OCI-M2 (cell line): ENCODE data around the gene ELOVL1.
"Not testable (repeated sequence)": the region's sequence is repeated elsewhere in the genome, so short reads cannot be mapped to it uniquely, and the experiment has no call there.

Experiments used
- DNase-seq: peaks from one replicate; lab custom pipeline; 2025; ENCODE audit not compliant: unreplicated experiment; lab: John Stamatoyannopoulos, UW

The ELOVL1 gene

DNA sequence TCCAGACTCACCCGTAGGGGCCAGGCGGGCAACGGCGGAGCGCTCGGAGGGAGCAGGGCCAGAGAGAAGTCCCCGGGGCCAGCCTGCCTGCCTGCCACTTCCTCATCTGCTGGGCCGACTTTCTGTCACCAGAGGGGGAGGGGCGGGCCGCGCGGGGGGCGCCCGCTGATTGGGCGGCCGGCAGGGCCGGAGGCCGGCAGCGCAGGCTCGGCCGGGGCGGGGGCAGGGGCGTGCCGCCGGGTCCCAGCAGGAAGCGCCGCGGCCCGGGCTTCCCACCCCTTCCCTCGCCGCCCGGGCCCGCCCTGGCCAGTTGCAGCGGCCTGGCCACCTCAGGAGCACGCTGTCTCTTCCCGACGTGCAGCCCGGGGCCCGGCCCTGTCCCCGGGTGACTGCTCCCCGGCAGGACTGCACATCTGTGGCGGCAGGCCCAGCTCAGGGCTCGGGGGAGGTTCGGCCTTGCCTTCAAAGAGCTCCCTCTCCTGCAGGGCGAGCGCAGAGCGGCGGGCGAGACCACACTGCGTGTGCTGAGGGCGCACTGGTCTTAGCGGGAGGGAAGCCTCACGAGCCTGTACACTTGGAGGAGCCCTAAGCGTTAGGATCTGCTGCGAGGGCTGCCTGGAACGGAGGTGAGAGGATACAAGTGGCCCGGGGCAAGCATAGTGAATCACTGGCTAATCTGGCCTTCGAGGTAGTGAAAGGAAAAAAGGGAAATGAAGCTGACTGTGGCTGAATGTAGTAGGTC, at the start of gene ELOVL1:
Gene ELOVL1 (minus strand): TSS at position 108 of the 742 bp plus-strand sequence. CDS start 2,402 bp downstream, outside the sequence.
- DNase-seq = peak; percentile 34

DNA sequence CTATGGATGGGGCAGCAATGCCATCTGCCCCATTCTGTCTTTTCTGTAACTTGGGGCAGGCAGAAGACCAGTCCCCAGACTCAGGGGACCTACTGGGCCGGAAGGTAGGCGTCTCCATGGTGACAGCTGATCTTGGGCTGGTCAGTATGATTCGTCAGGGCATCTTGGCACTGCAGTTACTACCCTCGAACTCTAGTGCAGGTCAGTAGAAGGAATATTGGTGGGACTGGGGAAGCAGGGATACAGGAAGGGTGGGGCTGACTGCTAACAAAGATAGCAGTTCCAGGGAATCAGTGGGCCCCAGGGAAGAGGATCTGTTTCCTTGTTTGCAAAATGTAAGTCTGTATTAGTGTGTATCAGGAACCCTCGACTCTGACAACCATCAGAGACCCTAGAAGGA, 48.1 kb upstream of the ELOVL1 start:
- DNase-seq = no peak

DNA sequence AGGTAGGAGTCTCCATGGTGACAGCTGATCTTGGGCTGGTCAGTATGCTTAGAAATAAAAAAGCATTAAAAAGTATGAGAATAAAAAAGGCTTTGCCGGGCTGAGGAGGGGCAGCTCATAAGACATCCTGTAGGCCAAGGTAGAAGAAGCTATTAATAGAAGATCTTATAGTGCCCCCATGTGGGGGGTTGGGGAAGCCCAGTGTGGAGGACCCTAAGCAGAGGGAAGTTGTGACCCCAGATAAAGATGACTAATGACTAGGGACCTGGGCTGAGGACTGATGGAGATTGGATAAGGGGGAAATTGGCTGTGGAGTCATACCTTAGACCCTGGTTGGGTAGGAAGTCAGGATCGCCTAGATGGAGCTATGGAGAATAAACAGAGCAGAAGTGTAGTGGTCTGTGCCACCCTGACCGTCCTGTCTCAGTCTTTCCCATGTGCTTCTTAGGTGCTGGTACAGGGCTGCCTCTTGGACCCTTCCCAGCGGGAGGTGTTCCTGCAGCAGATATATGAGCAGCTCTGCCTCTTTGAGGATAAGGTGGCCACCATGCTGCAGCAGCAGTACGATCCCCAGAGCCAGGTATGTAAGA, 46.9 kb upstream of the ELOVL1 start:
- peak; percentile 47 for DNase-seq

DNA sequence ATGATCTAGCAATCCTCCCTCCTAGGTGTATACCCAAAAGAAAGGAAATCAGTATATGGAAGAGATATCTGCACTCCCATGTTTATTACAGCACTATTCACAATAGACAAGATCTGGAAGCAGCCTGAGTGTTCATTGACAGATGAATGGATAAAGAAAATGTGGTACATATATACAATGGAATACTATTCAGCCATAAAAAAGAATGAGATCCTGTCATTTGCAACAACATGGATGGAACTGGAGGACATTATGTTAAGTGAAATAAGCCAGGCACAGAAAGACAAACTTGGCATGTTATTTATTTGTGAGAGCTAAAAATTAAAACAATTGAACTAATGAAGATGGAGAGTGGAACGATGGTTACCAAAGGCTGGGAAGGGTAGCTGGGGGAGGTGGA, 45.6 kb upstream of the ELOVL1 start:
- not testable (repeated sequence) for DNase-seq

DNA sequence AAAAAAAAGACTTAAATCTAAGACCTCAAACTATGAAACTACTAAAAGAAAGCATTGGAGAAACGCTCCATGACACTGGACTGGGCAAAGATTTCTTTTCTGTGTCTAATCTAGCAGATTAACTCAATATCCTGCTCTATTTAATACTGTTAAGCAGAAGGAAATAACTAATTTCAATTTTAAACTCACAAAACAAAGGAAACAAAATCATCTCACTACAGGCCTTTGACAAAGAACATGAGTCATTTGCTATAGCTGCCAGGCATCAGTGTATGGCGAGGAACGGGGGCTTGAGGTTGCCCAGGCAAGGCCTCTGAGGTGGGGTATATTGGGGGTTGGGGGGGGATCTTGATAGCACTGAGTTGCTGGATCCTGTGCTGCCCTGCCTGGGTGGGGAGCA, 42.8 kb upstream of the ELOVL1 start:
- DNase-seq = no peak

DNA sequence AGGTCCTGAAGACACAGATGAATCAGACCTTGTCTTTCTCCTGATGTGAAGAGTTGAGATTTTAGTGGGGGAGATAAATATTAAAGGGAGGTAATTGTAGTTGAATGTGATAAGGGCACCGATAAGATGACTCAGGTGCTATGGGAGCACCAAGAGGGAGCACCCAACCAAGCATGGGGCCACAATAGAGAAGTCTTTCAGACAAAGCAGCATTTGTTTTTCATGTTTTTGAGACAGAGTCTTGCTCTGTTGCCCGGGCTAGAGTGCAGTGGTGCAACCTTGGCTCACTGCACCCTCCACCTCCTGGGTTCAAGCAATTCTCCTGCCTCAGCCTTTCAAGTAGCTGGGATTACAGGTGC, 38.0 kb upstream of the ELOVL1 start:
- no peak for DNase-seq

DNA sequence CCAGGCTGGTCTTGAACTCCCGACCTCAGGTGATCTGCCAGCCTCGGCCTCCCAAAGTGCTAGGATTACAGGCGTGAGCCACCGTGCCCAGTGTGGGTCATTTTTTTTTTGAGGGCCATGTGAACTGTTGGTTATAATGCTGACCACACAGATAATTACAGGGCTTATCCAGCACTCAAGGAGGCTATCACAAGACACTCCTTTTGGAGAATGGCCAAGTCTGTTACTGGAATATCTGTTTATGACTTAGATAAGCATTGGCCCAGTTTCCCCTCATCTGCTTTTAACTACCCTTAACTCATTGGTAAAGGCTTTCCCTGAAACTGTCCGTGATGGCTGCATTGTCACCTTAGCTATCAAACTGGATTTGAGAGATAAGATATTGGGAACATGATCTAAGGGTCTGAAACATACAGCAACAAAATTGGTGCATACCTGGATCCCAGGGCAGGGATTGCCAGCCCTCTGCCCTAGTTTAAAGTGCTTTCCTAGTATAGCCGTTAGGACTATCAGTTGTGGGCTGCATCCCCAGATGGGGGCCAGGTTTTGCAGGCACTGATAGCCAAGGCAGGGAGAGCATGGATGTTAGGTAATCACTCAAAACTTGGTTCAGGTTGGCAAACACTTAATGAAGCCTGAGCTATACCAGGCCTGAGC, 37.5 kb upstream of the ELOVL1 start:
- peak; percentile 44 for DNase-seq

DNA sequence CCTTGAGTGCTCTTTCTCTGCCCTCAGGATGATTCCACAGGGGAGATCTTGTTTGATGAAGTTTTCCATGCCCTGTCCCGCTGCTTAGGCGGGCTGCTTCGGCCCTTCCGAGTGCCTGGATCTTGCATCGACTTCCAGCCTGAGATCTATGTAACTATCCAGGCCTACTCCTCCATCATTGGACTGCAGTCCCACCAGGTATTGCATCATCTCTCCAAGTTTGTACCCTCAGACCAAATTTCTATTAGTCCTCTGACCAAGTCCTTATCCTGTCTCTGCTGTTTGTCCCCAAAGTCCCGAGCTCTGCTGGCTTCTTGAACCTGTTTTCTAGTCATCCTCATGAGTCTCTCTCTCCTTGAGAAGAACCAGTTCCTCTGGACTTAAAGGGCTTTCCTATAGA, 36.5 kb upstream of the ELOVL1 start:
- no peak for DNase-seq

DNA sequence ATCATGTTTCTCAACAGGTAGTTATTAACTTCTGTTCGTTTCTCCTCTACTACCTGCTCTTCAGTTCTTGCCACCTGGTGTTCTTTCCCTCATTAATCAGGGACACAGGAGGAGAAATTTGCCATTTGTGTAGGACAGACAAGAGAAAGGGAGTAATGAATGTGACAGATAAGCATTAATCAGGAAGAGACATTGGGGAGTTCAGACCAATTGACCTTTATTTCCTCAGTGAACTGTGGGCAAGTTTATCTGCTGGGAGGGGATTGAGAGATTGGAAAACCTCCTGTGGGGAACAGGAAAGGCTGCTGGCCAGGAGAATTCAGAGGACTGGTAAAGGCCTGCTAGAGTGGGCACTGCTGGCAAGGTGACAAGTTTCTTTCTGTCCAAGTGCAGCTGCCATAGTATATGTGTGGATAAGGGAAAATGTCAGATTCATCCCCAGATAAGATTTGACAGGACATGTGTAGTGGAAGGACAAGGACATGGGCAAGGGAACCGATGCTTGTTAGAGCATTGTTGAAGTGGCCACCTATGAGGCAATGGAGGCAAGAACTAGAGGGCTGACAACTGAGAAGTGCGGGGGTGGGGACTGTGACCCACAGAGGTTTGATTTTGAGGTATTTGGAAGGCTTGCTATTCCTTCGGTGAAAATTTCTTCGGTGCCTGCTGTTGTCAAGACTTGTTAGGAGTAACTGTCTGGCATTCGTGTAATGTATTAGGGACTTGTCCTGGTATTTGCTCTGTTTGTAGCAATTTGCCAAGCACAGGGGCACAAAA, 34.5 kb upstream of the ELOVL1 start:
- no peak for DNase-seq

DNA sequence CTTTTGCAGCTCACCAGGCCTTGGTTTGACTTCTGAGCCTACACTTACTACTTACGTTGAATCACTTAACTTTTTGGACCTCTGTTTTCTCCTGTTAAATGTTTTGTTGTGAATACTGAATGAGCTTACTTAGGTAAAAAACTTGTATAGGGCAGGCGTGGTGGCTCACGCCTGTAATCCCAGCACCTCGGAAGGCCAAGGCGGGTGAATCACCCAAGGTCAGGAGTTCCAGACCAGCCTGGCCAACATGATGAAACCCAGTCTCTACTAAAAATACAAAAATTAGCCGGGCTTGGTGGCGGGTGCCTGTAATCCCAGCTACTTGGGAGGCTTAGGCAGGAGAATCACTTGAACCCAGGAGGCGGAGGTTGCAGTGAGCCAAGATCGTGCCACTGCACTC, 32.6 kb upstream of the ELOVL1 start:
- not testable (repeated sequence) for DNase-seq

DNA sequence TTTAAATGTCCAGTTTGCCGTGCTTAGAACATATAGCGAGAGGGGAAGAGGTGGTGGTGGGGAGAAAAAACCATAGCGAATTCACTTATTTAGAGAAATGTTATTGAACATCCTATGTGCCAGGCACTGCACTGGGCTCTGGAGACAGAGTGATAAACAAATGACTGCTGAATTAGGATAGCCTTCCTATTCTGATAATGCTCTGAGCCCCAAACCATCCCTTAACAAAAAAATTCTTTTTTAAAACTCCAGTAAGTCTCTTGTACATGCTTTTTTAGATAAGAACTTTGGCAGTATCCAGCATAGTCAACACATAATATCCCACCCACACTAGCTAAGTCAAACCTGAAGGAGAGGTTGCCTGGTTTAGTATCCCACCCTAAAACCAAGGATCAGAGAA, 30.4 kb upstream of the ELOVL1 start:
- no peak for DNase-seq

DNA sequence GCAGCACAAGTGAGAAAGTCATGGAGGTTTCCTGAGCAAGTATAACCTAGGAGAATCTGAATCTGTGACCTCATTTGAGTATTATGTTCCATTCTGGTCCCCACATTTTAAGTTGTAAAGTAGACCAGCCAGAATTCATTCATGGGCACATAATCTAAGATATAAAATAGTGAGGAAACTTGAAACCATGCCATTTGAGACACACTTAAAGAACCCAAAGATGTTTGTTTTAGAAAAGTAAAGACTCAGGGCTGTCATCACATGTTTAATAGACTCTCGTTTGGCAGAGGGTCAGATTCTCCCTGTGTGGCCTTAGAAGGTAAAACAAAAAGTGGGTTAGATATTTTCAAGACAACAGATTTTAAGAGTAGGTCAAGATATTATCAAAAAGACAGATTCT, 28.2 kb upstream of the ELOVL1 start:
- no peak for DNase-seq

DNA sequence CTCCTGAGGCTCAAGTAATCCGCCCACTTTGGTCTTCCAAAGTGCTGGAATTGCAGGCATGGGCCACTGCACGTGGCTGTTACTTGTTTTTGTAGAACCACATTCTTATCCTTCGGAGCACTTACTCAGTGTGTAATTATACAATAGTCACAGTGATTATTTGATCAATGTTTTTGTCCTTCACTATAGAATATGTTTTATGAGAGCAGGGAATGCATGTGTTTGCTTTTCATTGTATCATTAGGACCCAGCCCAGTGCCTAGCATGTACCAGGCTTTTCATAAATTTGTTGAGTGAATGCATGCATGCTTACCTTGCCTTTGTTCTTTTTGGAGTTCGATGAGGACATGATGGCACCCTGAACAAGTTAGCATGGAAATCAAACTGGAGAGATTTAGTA, 27.7 kb upstream of the ELOVL1 start:
- no peak for DNase-seq

DNA sequence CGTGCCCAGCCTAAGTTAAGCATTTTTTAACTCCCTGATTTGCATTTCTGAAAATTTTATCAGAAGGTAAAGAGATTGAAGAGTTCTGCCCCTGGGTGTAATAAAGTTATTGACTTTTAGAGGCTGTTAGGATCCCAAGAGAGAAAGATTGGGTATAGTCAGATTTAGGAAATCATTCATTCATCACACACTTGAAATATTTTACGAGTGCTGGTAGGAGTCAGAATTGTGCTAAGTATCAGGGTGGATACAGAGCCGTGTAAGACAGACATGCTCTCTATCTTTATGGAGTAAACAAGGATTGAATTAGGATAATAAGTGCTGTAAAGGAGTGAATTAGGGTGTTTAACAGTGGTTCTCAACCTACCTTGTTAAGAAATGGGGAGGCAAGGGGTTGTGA, 24.9 kb upstream of the ELOVL1 start:
- no peak for DNase-seq

DNA sequence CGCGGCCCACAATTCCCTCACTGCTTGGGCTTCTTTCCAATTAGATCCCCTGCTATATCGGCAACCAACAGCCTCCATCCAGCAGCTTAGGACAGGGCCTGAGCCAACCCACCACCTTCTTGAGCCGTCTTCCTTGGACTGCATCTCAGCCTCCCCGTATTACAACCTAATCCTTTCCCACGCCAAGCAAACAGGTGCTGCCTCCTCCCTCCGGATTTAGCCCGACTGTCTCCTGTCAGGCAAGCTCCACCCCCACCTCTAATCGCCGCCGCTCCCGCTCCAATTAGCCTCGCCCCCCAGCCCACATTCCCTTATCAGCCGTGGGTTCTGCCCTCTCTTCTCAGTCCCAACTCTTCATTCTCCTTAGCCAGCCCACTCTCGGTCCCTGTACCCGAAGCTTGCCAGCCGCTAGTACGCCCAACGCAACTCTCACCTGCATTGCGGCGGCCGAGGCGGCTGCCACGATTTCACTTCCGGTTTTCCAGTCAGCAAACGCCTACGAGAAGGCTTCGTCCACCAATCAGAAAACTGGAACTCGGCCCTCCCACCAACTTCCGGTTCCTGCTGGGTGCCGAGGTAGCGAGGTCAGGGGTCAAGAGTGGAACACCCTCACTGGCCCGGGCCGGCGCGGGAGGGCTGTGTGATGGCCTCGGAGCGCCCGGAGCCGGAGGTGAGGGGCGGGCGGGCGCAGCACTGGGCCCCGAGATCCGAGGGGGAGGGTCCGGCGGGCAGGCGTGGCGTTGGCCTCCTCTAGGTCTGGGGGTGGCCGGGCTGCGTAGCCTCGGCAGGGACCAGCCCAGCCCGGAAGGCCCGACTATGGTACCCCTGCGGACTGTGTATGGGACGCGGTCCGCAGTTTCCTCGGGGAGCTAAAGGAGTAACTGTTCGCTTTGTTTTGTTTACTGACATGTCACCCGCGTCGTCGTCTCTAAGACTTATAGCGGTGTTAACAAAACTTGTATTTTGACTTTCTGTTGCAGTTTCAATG, 21.8 kb upstream of the ELOVL1 start, which contains the start of the genes MED8 and SZT2:
Gene MED8 (minus strand): TSS at position 475 of the 988 bp plus-strand sequence. CDS start 36 bp downstream, at position 439.
Gene SZT2 (plus strand): TSS at position 574 of the 988 bp plus-strand sequence. CDS start 70 bp downstream, at position 644.
- peak; percentile 77 for DNase-seq

DNA sequence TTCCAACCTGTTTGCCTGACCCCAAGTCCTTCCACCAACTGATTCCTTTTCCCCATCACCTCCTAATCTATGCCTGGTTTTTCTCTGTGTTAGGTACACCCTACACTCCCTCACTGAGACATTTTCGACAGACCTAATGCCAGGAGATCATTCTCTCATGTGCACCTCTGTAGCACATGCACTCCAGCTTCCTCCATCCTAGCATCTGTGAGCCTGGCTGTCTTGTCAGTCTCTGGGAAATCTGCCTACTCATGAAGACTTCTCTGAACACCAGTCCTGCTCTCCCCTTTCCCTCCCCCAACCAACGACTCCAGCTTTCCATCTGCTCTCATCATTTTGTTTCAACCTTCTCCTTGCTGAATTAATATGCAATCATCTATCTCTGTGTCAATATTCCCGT, 20.8 kb upstream of the ELOVL1 start:
- no peak for DNase-seq

DNA sequence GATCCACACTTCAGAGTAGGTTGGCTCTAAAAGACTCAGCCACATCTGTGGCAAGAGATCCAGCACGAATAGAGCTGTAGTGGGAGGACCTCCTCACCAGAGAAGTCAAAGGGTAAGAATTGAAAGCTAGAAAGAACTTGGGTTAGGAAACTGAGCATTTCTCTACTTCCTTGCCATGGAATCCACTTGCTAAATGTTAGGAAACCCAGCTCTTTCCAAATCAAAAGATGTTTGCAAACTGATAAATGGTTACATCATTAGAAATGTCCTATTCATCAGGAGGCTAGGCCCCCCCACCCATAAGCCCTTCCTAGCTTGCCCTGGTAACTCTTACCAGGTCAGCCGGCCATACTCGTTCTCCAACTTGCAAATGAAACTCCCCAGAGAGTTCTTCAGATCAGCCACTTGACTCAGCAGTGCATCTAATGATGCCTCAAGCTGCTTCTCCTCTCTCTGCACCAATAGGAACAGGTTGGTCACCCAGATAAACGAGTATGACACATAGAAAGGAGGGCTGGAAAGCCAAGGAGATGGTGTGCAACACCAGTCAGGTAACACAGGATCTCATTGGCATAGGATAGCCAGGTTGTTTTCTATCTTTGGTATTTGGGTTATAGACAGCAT, 20.3 kb upstream of the ELOVL1 start:
- no peak for DNase-seq

DNA sequence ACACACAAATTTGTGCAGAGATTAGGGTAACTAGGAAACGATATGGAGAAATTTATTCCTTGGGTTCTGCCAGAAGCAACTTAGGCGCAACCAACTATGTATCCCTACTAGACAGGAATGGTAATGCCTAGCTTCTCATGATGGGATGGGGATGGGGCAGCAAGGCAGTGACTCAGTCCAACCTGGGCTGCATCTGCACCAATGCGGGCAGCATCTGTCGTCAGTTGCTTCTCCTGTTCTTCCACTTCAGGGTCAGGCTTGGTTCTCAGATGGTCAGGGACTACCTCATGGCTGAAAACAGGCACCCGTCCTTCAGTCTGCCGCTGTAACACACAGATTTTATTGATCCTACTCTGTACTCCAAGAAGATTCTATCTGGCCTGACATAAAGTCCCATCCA, 18.9 kb upstream of the ELOVL1 start:
- no peak for DNase-seq

DNA sequence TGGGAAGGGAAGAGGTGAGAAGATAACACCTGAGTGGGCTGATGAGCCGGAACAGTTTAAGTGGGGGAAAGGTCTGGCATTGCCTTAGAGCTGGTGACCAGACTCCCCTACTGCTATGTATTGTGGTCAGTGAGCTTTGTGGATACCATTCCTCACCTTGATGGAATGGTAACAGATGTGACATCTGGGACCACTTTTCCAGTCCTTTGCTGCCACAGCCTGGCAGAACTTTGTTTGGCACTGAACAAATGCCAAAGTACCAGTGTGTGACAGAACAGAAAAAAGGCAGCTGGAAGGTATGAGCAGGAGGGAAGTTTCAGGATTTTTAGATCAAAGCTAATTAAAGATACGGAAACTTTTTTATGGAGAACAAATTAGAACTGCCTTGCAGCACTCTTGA, 15.6 kb upstream of the ELOVL1 start:
- DNase-seq = no peak
